OCI-LY7 (cell line): ENCODE measurements around the gene RPS27A. TPM values are rescaled to one million over a fixed set of nuclear protein-coding genes. Genes with fewer than 3 reads are reported as not detected.

Experiments used
- BruUV-seq: library from RNA; stranded (reverse); fragments of 400-500 nt; replicated peaks from 2 replicates; lab custom pipeline; 2021; lab: Mats Ljungman, UMichigan
- CTCF ChIA-PET: fragments of 300-600 bp; sonication (Branson Sonifier 250); formaldehyde crosslinking; loops from one replicate; lab custom pipeline; 2022; ENCODE audit warnings: antibody characterized with exemption; ENCODE audit not compliant: unreplicated experiment; lab: Charles Lee
- POLR2A ChIA-PET: fragments of 300-600 bp; sonication (Branson Sonifier 250); formaldehyde crosslinking; loops from one replicate; lab custom pipeline; 2022; ENCODE audit warnings: antibody characterized with exemption; lab: Charles Lee
- DNase-seq: peaks from one replicate; pipeline ENCODE4 v3.0.0-alpha.2; 2015; ENCODE audit warnings: low spot score
- H2AFZ ChIP-seq: fragments of 200-600 bp; sonication (generic), shearing (Covaris generic); 2 replicates; pipeline ENCODE4 v1.6.1; 2014; ENCODE audit warnings: mild to moderate bottlenecking, antibody characterized with exemption, low read length, moderate library complexity
- H3K27ac ChIP-seq: fragments of 200-600 bp; sonication (generic); 2 replicates; pipeline ENCODE4 v1.5.1; 2014; ENCODE audit warnings: mixed run types, low read depth, mild to moderate bottlenecking, moderate library complexity, low read length, inconsistent platforms; ENCODE audit not compliant: poor library complexity, severe bottlenecking
- H3K36me3 ChIP-seq: fragments of 200-600 bp; sonication (generic); 2 replicates; pipeline ENCODE4 v1.6.1; 2014; ENCODE audit warnings: mild to moderate bottlenecking, antibody characterized with exemption, low read length, moderate library complexity, mixed read lengths; ENCODE audit not compliant: insufficient read depth
- H3K4me1 ChIP-seq: fragments of 200-600 bp; sonication (generic); 2 replicates; pipeline ENCODE4 v1.5.1; 2014; ENCODE audit warnings: mild to moderate bottlenecking, low read length; ENCODE audit not compliant: insufficient read depth, poor library complexity, severe bottlenecking
- H3K4me2 ChIP-seq: fragments of 200-600 bp; sonication (generic); 2 replicates; pipeline ENCODE4 v1.6.1; 2014; ENCODE audit warnings: mild to moderate bottlenecking, low read length
- H3K4me3 ChIP-seq: fragments of 200-600 bp; sonication (generic); 2 replicates; pipeline ENCODE4 v1.5.1; 2014; ENCODE audit warnings: mild to moderate bottlenecking, low read depth, low read length; ENCODE audit not compliant: poor library complexity, severe bottlenecking
- H3K79me2 ChIP-seq: fragments of 200-600 bp; sonication (generic); 2 replicates; pipeline ENCODE4 v1.6.1; 2016; ENCODE audit warnings: low read depth, mild to moderate bottlenecking, low read length, moderate library complexity, mixed read lengths; ENCODE audit not compliant: insufficient read depth
- H3K9me2 ChIP-seq: fragments of 200-600 bp; sonication (generic); 2 replicates; pipeline ENCODE4 v1.6.1; 2016; ENCODE audit warnings: mild to moderate bottlenecking, low read length, mixed read lengths; ENCODE audit not compliant: insufficient read depth
- H3K9me3 ChIP-seq: fragments of 200-600 bp; sonication (generic); 2 replicates; pipeline ENCODE4 v1.6.1; 2014; ENCODE audit warnings: mild to moderate bottlenecking, mixed run types, low read length, mixed read lengths
- H4K20me1 ChIP-seq: fragments of 200-600 bp; sonication (generic); 2 replicates; pipeline ENCODE4 v1.6.1; 2014; ENCODE audit warnings: mild to moderate bottlenecking, antibody characterized with exemption, low read length, moderate library complexity, mixed read lengths; ENCODE audit not compliant: insufficient read depth
- EZH2phosphoT487 ChIP-seq: fragments of 200-600 bp; sonication (generic); IDR thresholded peaks from 2 replicates; pipeline ENCODE4 v1.6.1; 2018; ENCODE audit warnings: low read depth, borderline replicate concordance, mild to moderate bottlenecking, mixed run types, antibody characterized with exemption, low read length, moderate library complexity, mixed read lengths
- intact Hi-C: fragments of 100-400 bp; cut with micrococcal nuclease; formaldehyde crosslinking; loops from one replicate; pipeline ENCODE4 v1.10.0; 2022; ENCODE audit not compliant: unreplicated experiment
- total RNA-seq, 2 experiments: library from RNA; depleted of rRNA in 1 of 2; stranded (reverse); fragments of >200 nt in 1 of 2; shearing (Covaris generic) in 1 of 2; gene quantifications; 2 replicates each; pipeline ENCODE4 v1.2.3, GENCODE V29; 2014 to 2022
- TF ChIP-seq, protein P1 (sequence below): fragments of 200-600 bp; sonication (generic); conservative IDR thresholded peaks from 2 replicates; pipeline ENCODE4 v1.5.1; 2014; ENCODE audit warnings: mild to moderate bottlenecking, antibody characterized with exemption, low read length, moderate library complexity, mixed read lengths

RPS27A gene
- total RNA-seq, 2 experiments from 2014 or later, result 1,456 to 1,716 TPM

DNA sequence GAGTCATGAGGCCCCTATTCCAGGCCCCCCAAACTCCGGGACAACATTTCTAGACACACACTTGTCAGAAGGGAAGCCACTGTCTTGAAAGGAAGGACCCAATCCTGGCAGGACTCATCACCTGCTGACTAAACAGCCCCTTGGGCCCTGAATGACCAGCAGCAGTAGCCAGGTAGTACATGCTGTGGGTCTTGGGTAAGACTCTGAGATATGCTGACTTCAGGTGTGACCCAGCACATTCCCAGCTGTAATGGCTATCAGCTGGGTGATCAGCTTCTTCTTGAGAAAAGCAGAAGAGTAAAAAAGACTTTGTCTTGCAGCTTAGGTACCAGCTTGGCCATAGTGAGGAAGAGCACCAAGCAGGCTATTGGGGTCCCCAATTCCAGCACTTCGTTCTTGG is 36.0 kb upstream of the RPS27A start:
- TF ChIP-seq, protein P1, sequence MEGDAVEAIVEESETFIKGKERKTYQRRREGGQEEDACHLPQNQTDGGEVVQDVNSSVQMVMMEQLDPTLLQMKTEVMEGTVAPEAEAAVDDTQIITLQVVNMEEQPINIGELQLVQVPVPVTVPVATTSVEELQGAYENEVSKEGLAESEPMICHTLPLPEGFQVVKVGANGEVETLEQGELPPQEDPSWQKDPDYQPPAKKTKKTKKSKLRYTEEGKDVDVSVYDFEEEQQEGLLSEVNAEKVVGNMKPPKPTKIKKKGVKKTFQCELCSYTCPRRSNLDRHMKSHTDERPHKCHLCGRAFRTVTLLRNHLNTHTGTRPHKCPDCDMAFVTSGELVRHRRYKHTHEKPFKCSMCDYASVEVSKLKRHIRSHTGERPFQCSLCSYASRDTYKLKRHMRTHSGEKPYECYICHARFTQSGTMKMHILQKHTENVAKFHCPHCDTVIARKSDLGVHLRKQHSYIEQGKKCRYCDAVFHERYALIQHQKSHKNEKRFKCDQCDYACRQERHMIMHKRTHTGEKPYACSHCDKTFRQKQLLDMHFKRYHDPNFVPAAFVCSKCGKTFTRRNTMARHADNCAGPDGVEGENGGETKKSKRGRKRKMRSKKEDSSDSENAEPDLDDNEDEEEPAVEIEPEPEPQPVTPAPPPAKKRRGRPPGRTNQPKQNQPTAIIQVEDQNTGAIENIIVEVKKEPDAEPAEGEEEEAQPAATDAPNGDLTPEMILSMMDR, result no peak
- no peak for TF ChIP-seq EZH2phosphoT487
- ChIA-PET POLR2A (no interaction called here), CTCF (no interaction called here)
- H3K4me2 ChIP-seq, result no peak overlapping the region
- H3K36me3 ChIP-seq, result peaks cover 51% of the 10 kb centered on the region
- no peak overlapping the region for H3K4me3 ChIP-seq
- no peaks in the 10 kb centered on the region for H4K20me1 ChIP-seq
- BruUV-seq, result no TSS peak
- no peaks in the 10 kb centered on the region for H3K4me1 ChIP-seq
- H3K9me3 ChIP-seq, result no peaks in the 10 kb centered on the region
- no peak overlapping the region for H2AFZ ChIP-seq
- intact Hi-C loops, result no loop called here
- H3K9me2 ChIP-seq, result no peaks in the 10 kb centered on the region
- H3K79me2 ChIP-seq, result no peaks in the 10 kb centered on the region
- no peak overlapping the region for H3K27ac ChIP-seq
- DNase-seq, result no peak

DNA sequence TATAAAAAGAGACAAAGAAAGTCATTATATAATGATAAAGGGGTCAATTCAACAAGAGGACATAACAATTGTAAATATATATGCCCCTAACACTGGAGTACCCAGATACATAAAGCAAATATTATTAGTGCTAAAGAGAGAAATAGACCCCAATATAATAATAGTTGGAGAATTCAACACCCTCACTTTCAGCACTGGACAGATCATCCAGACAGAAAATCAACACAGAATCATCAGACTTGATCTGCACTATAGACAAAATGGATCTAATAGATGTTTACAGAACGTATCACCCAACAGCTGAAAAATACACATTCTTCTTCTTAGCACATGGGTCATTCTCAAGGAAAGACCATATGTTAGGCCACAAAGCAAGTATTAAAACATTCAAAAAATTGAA is 32.1 kb upstream of the RPS27A start:
- H4K20me1 ChIP-seq, result no peaks in the 10 kb centered on the region
- H3K36me3 ChIP-seq, result peaks cover 74% of the 10 kb centered on the region
- no peak overlapping the region for H2AFZ ChIP-seq
- no peak overlapping the region for H3K27ac ChIP-seq
- no peaks in the 10 kb centered on the region for H3K9me2 ChIP-seq
- TF ChIP-seq, protein P1, result no peak
- no peak for TF ChIP-seq EZH2phosphoT487
- H3K79me2 ChIP-seq, result no peaks in the 10 kb centered on the region
- no peaks in the 10 kb centered on the region for H3K4me1 ChIP-seq
- no TSS peak for BruUV-seq
- intact Hi-C loops, result no loop called here
- no peak overlapping the region for H3K4me3 ChIP-seq
- DNase-seq, result no peak
- POLR2A ChIA-PET, result interaction anchor here (0.7 kb wide), 1 partner anchor 977 kb away, joined by 3 read pairs; no protein-coding TSS in a partner anchor
- no peak overlapping the region for H3K4me2 ChIP-seq
- H3K9me3 ChIP-seq, result 0 out of 2 replicates have a peak, but pooled peaks cover 4% of the 10 kb centered on the region
- CTCF ChIA-PET, result no interaction called here

DNA sequence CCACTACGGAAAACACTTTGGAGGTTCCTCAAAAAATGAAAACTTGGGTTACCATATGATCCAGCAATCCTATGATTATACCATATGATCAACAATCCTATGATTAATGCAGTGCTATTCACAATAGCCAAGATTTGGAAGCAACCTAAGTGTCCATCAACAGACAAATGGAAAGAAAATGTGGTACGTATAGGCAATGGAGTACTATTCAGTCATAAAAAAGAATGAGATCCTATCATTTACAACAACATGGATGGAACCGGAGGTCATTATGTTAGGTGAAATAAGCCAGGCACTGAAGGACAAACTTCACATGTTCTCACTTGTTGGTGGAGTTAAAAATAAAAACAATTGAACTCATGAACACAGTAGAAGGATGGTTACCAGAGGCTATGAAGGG is 28.0 kb upstream of the RPS27A start:
- BruUV-seq, result no TSS peak
- Histone ChIP-seq H3K79me2 (no peaks in the 10 kb centered on the region), H2AFZ (no peak overlapping the region), H3K4me3 (no peak overlapping the region), H3K36me3 (peaks cover 43% of the 10 kb centered on the region), H3K4me1 (no peaks in the 10 kb centered on the region), H3K27ac (no peak overlapping the region), H3K9me3 (0 out of 2 replicates have a peak, but pooled peaks cover 4% of the 10 kb centered on the region), H3K4me2 (no peak overlapping the region), H3K9me2 (no peaks in the 10 kb centered on the region), H4K20me1 (no peaks in the 10 kb centered on the region)
- ChIA-PET POLR2A (no interaction called here), CTCF (no interaction called here)
- no peak for TF ChIP-seq EZH2phosphoT487
- TF ChIP-seq, protein P1, result no peak
- intact Hi-C loops, result no loop called here
- DNase-seq, result no peak
